NCI-H1092 treated with DMSO at 0.1 percent for 48 hours (cell line): ENCODE results near the gene RIN3.

ENCODE experiments used
- DNase-seq: peaks from one replicate; lab custom pipeline; 2025; lab: John Stamatoyannopoulos, UW

The RIN3 gene

GRCh38 chr14:92575061-92575747 lies 61.6 kb downstream of the RIN3 start:
- DNase-seq: no peak

DNA sequence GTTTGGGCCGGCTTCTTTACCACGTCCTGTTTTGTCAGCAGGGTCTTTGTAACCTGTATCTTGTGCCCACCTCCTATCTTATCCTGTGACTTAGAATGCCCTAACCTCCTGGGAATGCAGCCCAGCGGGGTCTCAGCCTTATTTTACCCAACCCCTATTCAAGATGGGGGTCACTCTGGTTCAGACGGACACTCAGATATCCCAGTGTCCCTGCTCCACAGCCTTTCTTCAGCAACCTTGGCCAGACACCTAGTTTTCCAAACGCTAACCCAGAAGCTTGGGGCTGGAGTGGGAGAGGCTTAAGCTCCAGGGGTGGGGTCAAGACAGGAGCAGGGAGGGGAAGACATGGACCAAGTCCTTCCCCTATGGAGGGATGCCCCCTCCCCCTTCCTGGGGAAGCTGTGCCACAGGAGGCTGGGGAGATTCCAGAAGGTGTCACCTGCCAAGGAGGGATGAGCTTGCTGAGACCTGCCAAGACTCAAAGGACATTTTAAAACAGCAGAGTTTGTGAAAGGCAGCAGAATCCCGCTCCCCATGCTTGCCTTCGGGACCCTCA lies 62.2 kb downstream of the RIN3 start:
- no peak for DNase-seq

- DNase-seq: no peak
Measured at GRCh38 chr14:92577321-92577742, 63.8 kb downstream of the RIN3 start.

GRCh38 chr14:92578511-92578910 lies 64.9 kb downstream of the RIN3 start:
- DNase-seq: no peak

GRCh38 chr14:92579244-92579936 lies 65.8 kb downstream of the RIN3 start:
- no peak for DNase-seq

- DNase-seq: no peak
Measured at GRCh38 chr14:92581206-92581605, 67.6 kb downstream of the RIN3 start.

DNA sequence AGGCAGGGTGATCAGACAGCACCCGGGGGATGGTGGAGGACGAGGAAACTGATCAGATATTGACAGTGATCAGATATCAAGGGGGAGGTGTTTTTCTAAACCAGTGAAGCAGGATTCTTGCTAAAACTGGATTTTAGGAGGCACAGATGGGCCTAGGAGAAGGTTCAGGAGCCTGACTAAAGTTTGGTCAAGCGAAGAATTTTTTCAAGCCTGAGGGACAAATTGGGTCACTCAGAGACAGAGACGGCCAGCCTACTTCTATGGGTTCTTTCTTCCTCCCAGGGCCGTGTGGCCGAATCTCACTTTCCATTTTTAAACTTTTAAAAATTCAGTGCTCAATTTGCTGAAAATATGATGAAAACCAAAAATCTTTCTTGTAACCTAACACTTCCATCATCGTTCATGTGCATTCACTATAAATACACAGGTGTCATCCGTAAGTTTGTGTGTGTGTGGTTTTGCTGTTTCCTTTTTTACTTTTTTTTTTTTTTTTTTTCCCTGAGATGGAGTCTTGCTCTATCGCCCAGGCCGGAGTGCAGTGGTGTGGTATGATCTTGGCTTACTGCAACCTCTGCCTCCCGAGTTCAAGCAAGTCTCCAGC lies 68.5 kb downstream of the RIN3 start:
- DNase-seq: no peak

DNA sequence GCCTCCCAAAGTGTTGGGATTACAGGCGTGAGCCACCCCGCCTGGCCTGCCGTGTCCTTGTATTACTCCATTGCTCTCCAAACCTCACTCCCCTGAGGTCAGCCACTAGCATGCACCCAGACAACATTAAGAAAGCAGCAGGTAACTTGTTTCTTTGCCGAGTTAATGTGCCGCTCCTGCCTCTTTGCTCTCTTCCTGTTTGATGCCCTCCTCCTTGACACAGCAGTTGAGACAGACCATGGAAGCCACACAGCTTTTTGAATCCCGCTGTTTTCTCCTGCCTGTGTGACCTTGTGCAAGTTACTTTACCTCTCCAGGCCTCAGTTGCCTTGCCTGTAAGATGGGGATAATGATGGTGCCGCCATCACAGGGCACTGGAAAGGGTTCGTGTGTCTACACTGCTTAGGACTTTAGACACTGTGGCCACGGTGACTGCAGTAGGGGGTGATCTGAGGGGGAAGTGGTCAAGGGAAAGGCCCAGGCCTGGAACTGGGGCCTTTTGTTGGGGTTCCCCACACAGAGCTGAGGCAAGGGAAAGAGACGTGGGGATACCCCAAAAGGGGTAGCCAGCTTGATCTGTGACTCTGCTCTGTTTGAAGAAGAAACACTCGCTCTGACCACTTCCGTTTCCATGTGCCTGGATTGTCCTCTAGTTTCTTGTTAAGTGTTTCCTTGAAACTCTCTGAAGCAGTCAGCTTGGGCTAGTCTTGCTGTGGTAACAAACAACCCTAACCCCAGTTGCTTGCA lies 69.3 kb downstream of the RIN3 start:
- DNase-seq: no peak

DNA sequence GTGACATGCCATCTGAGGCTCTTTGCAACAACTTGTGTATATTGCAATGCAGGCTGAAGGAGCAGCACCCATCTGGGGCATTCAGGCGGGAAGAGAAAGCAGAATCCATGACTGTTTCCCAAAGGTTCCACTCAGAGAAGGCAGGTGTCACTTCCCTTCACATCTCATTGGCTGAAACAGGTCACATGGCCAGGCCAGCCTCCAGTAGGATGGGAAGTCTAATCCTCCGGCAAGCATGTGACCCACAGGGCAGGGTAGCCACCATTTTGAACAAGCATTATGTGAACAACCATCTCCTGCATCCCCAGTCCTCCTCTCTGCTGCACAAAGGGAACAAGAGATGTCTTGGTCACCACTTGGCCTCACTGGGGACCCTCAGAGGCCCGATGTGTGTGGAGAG lies 70.6 kb downstream of the RIN3 start:
- no peak for DNase-seq

- DNase-seq: no peak
Measured at GRCh38 chr14:92584816-92585215, 71.2 kb downstream of the RIN3 start.

- no peak for DNase-seq
Measured at GRCh38 chr14:92585981-92586937, 72.7 kb downstream of the RIN3 start.

GRCh38 chr14:92586963-92587699 lies 73.5 kb downstream of the RIN3 start:
- no peak for DNase-seq

DNA sequence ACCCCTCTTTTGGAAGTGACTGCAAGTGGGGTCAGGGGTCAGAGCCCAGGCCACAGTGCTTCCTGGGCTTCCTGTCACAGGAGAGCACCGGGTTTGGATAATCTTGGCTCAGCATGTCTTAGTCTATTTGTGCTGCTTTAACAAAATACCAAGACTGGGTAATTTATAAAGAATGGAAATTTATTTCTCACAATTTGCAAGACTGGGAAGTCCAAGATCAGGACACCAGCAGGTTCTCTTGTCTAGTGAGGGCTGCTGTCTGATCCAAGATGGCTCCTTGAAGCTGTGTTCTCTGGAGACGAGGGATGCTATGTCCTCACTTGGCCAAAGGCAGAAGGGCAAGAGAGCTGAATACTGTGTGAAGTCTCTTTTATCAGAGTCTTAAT lies 74.1 kb downstream of the RIN3 start:
- DNase-seq: no peak

DNA sequence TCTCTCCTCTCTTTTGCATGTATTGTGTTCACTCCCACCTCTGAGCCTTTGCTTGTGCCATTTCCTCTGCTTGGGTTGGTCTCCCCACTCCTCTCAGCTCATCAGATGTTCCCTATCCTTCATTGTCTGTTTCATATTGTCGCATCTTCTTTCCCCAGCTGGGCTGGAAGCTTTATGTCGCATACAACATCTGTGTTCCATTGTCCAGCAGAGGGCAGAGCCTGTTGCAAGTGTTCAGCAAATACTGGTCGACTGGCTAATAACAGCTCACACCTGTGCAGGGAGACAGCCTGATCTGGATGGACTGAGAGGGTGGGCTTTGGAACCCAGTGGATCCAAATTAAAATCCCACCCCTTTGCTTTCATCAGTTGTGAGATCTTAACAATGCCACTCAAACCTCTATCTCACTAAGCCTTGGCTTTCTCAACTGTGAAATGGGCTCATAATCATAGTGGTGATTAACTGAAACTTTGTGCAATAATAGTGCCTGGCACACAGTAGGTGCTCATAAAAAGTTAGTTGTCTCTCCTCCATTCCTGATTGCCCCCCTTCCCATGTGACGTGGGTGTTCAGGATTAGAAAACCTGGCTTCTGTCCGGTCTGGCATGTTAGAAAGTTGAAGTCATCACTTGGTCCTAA lies 75.8 kb downstream of the RIN3 start:
- DNase-seq: no peak

GRCh38 chr14:92590176-92590575 lies 76.6 kb downstream of the RIN3 start:
- DNase-seq: no peak

DNA sequence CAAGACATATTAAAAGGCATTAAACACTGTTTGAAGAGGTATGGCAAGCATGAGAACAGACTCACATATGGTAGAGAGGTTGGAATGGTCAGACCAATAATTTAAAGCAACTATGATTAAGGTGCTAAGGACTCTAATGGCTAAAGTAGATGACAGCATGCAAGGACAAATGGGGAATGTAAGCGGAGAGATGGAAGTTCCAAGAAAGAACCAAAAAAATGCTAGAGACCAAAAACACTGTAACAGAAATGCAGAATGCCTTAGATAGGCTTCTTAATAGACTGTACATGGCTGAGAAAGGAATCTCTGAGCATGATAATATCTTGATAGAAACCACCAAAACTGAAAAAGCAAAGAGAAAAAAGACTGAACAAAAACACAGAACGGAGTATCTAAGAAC lies 77.4 kb downstream of the RIN3 start:
- no peak for DNase-seq

DNA sequence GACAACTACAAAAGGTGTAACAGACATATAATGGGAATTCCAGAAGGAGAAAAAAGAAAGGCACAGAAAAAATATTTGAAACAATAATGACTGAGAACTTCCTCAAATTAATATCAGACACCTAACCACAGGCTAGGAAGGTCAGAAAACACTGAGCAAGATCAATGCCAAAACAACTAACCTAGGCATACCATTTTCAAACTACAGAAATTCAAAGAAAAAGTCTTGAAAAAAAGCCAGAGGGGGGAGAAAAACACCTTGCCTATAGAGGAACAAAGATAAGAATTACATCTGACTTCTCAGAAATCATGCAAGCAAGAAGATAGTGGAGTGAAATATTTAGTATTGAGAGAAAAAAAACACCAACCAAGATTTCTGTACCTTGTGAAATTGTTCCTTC lies 77.8 kb downstream of the RIN3 start:
- no peak for DNase-seq

- DNase-seq: no peak
Measured at GRCh38 chr14:92595267-92595666, 81.7 kb downstream of the RIN3 start.

GRCh38 chr14:92596331-92596907 lies 82.8 kb downstream of the RIN3 start:
- DNase-seq: no peak
